Measurements from ENCODE around the gene OR6Q1.

The OR6Q1 gene

GRCh38 chr11:58058276-58059006 is 27.7 kb downstream of the OR6Q1 start:
- DNase-seq (no peak), ATAC-seq (no peak)

- DNase-seq, result no peak
- no peak for ATAC-seq
These were observed 28.2 kb downstream of the OR6Q1 start for GRCh38 chr11:58059007-58059350.

GRCh38 chr11:58060535-58060934 is 29.8 kb downstream of the OR6Q1 start:
- ATAC-seq, result no peak
- DNase-seq, result no peak

- no peak for ATAC-seq
These were observed 30.4 kb downstream of the OR6Q1 start for GRCh38 chr11:58060939-58061672.

GRCh38 chr11:58061813-58062212 is 31.1 kb downstream of the OR6Q1 start:
- no peak for ATAC-seq
- no peak for DNase-seq

More at GRCh38 chr11:58060939-58061672, 30.4 kb downstream of the OR6Q1 start:
- no peak for DNase-seq

- ATAC-seq (no peak), DNase-seq (no peak)
These were observed 36.9 kb downstream of the OR6Q1 start for GRCh38 chr11:58067685-58068084.

- ATAC-seq, result no peak
- no peak for DNase-seq
These were observed 37.9 kb downstream of the OR6Q1 start for GRCh38 chr11:58068655-58069054.

- ATAC-seq (no peak), DNase-seq (no peak)
These were observed 39.8 kb downstream of the OR6Q1 start for GRCh38 chr11:58070585-58070984.

GRCh38 chr11:58075781-58076180 is 45.0 kb downstream of the OR6Q1 start:
- DNase-seq (no peak), ATAC-seq (no peak)

All from stimulated activated naive CD8-positive, alpha-beta T cell treated with anti-CD3 and anti-CD28 coated beads, Interleukin-15, Interleukin-2, amounts not matched to agents 100 U/mL and 50 U/mL, for 24 hours (primary cell).